Hematopoietic multipotent progenitor cell treated with erythropoietin and hydrocortisone succinate and interleukin-3 and kit ligand, for 17 days (in vitro differentiated cells): Measurements from ENCODE around the gene P2RX3.
A peak's percentile ranks its signal among the peaks of the same experiment; 100 is the strongest.
"Not testable (repeated sequence)": the region's sequence is repeated elsewhere in the genome, so short reads cannot be mapped to it uniquely, and the experiment has no call there.

Experiments used
- DNase-seq: peaks from one replicate; pipeline ENCODE4 v3.0.0-alpha.2; 2015; ENCODE audit warnings: low spot score

P2RX3 gene

GRCh38 chr11:57349491-57350274 is 11.5 kb downstream of the P2RX3 start:
- peak; percentile 62 for DNase-seq

- no peak for DNase-seq
Measured at GRCh38 chr11:57353036-57353435, 14.9 kb downstream of the P2RX3 start.

- no peak for DNase-seq
Measured at GRCh38 chr11:57353446-57353845, 15.3 kb downstream of the P2RX3 start.

GRCh38 chr11:57353852-57354251 is 15.7 kb downstream of the P2RX3 start:
- no peak for DNase-seq

GRCh38 chr11:57354699-57355098 is 16.5 kb downstream of the P2RX3 start:
- no peak for DNase-seq

GRCh38 chr11:57356268-57356667 is 18.1 kb downstream of the P2RX3 start:
- no peak for DNase-seq

- no peak for DNase-seq
Measured at GRCh38 chr11:57357310-57357709, 19.2 kb downstream of the P2RX3 start.

- no peak for DNase-seq
Measured at GRCh38 chr11:57357856-57358255, 19.7 kb downstream of the P2RX3 start.

GRCh38 chr11:57358543-57358961 is 20.4 kb downstream of the P2RX3 start:
- DNase-seq, result no peak

- no peak for DNase-seq
Measured at GRCh38 chr11:57358991-57359390, 20.8 kb downstream of the P2RX3 start.

- no peak for DNase-seq
Measured at GRCh38 chr11:57359396-57359795, 21.2 kb downstream of the P2RX3 start.

- no peak for DNase-seq
Measured at GRCh38 chr11:57359896-57360690, 21.9 kb downstream of the P2RX3 start.

- no peak for DNase-seq
Measured at GRCh38 chr11:57360991-57361390, 22.8 kb downstream of the P2RX3 start.

GRCh38 chr11:57361420-57361819 is 23.3 kb downstream of the P2RX3 start:
- not testable (repeated sequence) for DNase-seq

GRCh38 chr11:57361926-57362325 is 23.8 kb downstream of the P2RX3 start:
- no peak for DNase-seq

GRCh38 chr11:57363131-57364080 is 25.3 kb downstream of the P2RX3 start:
- no peak for DNase-seq

GRCh38 chr11:57364851-57365660 is 26.9 kb downstream of the P2RX3 start:
- DNase-seq, result no peak

- DNase-seq, result no peak
Measured at GRCh38 chr11:57368106-57368844, 30.1 kb downstream of the P2RX3 start.

- no peak for DNase-seq
Measured at GRCh38 chr11:57368845-57369232, 30.7 kb downstream of the P2RX3 start.

GRCh38 chr11:57370251-57370650 is 32.1 kb downstream of the P2RX3 start:
- no peak for DNase-seq

GRCh38 chr11:57370941-57371340 is 32.8 kb downstream of the P2RX3 start:
- no peak for DNase-seq
